ENCODE results near the gene NSMF.

- no peak for TF ChIP-seq CTCF (IDR thresholded peaks at IDR 0.05 in 2 of 3, conservative IDR thresholded peaks at IDR 0.05 in 1 of 3; ENCODE audit: control insufficient read depth in 2 of 3, extremely low read depth in 1 of 3, insufficient read depth in 1 of 3, low read depth in 3 of 3, low read length in 3 of 3)
- no peak for TF ChIP-seq TCF7 (IDR thresholded peaks at IDR 0.05; ENCODE audit: borderline replicate concordance)
- TF ChIP-seq NRF1 (conservative IDR thresholded peaks at IDR 0.05; ENCODE audit: low read depth, low read length) = no peak
- TF ChIP-seq BHLHE40 (IDR thresholded peaks at IDR 0.05; ENCODE audit: borderline replicate concordance in 1 of 2, low read depth in 2 of 2, low read length in 1 of 2) = no peak
- TF ChIP-seq REST (IDR thresholded peaks at IDR 0.05; ENCODE audit: low read depth, low read length) = no peak
- no peak for TF ChIP-seq RAD51 (IDR thresholded peaks at IDR 0.05)
These were observed 25.7 kb downstream of the NSMF start for GRCh38 chr9:137433349-137433915.
